Glutamatergic neuron (in vitro differentiated cells): ENCODE data around the gene IL34. TPM values are rescaled to one million over a fixed set of nuclear protein-coding genes. Genes with fewer than 3 reads are reported as not detected.

Source experiments
- DNase-seq: peaks from one replicate; pipeline ENCODE4 v3.0.0; 2022
- H3K27ac Mint-ChIP-seq: one replicate; pipeline ENCODE4 v1.8.0; 2020; ENCODE audit warnings: mild to moderate bottlenecking, mixed read lengths, inconsistent platforms; ENCODE audit not compliant: unreplicated experiment
- H3K27me3 Mint-ChIP-seq: one replicate; pipeline ENCODE4 v1.8.0; 2020; ENCODE audit warnings: mild to moderate bottlenecking, moderate library complexity, mixed read lengths, inconsistent platforms; ENCODE audit not compliant: unreplicated experiment
- H3K36me3 Mint-ChIP-seq: one replicate; pipeline ENCODE4 v1.8.0; 2020; ENCODE audit warnings: mild to moderate bottlenecking, mixed read lengths, inconsistent platforms; ENCODE audit not compliant: unreplicated experiment
- H3K4me1 Mint-ChIP-seq: one replicate; pipeline ENCODE4 v1.8.0; 2020; ENCODE audit warnings: mild to moderate bottlenecking, low read depth, mixed read lengths, inconsistent platforms; ENCODE audit not compliant: unreplicated experiment
- H3K4me3 Mint-ChIP-seq: one replicate; pipeline ENCODE4 v1.8.0; 2020; ENCODE audit warnings: mild to moderate bottlenecking, mixed read lengths, inconsistent platforms; ENCODE audit not compliant: unreplicated experiment
- H3K9me3 Mint-ChIP-seq: one replicate; pipeline ENCODE4 v1.8.0; 2020; ENCODE audit warnings: mild to moderate bottlenecking, moderate library complexity, mixed read lengths, inconsistent platforms; ENCODE audit not compliant: unreplicated experiment
- total RNA-seq: library from RNA; stranded (reverse); fragmentation: NEBNext Ultra II Directional; extraction: Animal tissue kit (Norgen Biotek cat#: 25700); gene quantifications from one replicate; pipeline ENCODE4 v1.2.1, GENCODE V29; 2021; ENCODE audit not compliant: unreplicated experiment
- TF ChIP-seq, protein P1 (sequence below): fragments of 200-600 bp; sonication (generic); IDR thresholded peaks from one replicate; pipeline ENCODE4 v1.5.0; 2021; ENCODE audit not compliant: partially characterized antibody, unreplicated experiment

The IL34 gene
- total RNA-seq, 1 donor from 2014 or later: 0.42 TPM

- no peaks in the 10 kb centered on the region for H3K36me3 Mint-ChIP-seq
- no peaks in the 10 kb centered on the region for H3K4me1 Mint-ChIP-seq
- no peak overlapping the region for H3K27ac Mint-ChIP-seq
- no peak overlapping the region for H3K4me3 Mint-ChIP-seq
- no peaks in the 10 kb centered on the region for H3K9me3 Mint-ChIP-seq
- TF ChIP-seq, protein P1, sequence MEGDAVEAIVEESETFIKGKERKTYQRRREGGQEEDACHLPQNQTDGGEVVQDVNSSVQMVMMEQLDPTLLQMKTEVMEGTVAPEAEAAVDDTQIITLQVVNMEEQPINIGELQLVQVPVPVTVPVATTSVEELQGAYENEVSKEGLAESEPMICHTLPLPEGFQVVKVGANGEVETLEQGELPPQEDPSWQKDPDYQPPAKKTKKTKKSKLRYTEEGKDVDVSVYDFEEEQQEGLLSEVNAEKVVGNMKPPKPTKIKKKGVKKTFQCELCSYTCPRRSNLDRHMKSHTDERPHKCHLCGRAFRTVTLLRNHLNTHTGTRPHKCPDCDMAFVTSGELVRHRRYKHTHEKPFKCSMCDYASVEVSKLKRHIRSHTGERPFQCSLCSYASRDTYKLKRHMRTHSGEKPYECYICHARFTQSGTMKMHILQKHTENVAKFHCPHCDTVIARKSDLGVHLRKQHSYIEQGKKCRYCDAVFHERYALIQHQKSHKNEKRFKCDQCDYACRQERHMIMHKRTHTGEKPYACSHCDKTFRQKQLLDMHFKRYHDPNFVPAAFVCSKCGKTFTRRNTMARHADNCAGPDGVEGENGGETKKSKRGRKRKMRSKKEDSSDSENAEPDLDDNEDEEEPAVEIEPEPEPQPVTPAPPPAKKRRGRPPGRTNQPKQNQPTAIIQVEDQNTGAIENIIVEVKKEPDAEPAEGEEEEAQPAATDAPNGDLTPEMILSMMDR: no peak
- DNase-seq: peak; percentile 23
- H3K27me3 Mint-ChIP-seq: peaks cover 4% of the 10 kb centered on the region
Observed at GRCh38 chr16:70675851-70676513, 29.6 kb downstream of the IL34 start.

- H3K9me3 Mint-ChIP-seq: no peaks in the 10 kb centered on the region
- no peak overlapping the region for H3K27ac Mint-ChIP-seq
- no peak overlapping the region for H3K4me3 Mint-ChIP-seq
- no peaks in the 10 kb centered on the region for H3K36me3 Mint-ChIP-seq
- no peak for DNase-seq
- no peaks in the 10 kb centered on the region for H3K4me1 Mint-ChIP-seq
- TF ChIP-seq, protein P1: no peak
- peaks cover 4% of the 10 kb centered on the region for H3K27me3 Mint-ChIP-seq
Observed at GRCh38 chr16:70676675-70677498, 30.5 kb downstream of the IL34 start.

DNA sequence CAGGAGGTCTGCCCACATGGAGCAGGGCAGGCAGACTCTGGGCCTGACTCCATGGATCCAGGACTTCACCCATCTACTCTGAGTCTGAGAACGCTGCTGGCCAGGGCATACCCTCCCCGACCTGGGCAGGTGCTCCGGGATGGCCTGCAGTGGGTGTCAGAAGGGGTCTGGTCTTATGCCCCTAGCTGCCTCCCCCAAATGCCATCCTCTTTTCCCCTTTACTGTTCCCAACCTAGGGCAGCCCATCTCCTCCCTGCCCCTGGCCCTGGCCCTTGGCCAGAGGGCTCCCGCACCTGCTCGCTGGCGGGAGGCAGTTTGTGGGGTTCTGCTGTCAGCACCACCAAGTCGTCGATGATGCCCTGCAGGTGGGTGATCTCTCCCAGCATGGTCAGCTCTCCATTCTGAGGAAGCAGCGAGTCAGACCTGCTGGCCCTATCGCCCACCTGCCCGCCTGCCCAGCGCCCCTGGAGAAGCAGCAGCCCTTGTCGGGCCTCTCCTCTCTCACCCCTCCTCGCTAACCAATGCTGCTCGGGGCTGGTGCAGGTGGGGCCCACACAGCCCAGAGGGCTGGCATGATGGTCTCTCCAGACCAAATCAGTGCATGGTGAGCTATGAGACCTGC is 31.3 kb downstream of the IL34 start:
- H3K36me3 Mint-ChIP-seq: no peaks in the 10 kb centered on the region
- no peak overlapping the region for H3K27ac Mint-ChIP-seq
- DNase-seq: peak; percentile 15
- no peaks in the 10 kb centered on the region for H3K9me3 Mint-ChIP-seq
- no peak overlapping the region for H3K4me3 Mint-ChIP-seq
- peaks cover 4% of the 10 kb centered on the region for H3K27me3 Mint-ChIP-seq
- H3K4me1 Mint-ChIP-seq: no peaks in the 10 kb centered on the region
- TF ChIP-seq, protein P1: no peak

DNA sequence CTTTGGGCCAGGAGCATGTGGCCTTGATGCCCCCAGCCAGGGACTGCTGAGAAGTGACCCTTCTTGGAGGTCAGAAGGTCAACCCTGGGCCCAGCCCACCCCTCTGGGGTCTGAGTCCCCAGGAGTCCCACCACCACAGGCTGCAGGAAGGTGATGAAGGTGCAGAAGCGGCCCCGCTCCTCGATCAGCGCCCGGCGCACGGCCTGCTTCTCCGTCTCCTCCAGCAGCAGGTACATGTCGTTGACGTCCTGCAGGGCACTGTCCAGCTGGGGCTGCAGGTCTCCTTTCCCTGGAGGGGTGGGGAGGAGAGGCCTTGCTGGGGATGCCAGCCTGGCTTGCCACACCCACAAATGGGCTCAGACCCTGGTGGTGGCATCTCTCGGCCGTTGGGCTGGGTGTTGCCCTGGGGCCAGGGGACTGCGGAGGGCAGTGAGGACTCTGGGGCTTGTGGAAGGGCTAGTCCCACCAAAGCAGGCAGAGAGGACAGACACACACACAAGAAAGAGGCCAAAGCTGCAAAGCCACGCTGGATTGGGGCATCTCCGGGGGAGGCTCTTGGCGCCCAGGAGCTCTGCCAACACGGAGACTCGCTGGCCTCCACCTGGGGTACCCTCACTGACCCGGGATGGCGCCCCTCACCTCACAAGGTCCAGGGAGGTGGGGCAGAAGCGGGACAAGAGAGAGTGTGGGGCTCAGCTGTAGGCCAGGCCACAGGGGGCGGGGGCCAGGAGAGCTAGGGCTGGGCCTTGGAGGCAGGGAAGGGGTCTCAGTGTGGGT is 31.9 kb downstream of the IL34 start:
- TF ChIP-seq, protein P1: no peak
- Mint-ChIP-seq H3K27ac (no peak overlapping the region), H3K4me1 (no peaks in the 10 kb centered on the region), H3K27me3 (peaks cover 4% of the 10 kb centered on the region), H3K4me3 (no peak overlapping the region), H3K9me3 (no peaks in the 10 kb centered on the region), H3K36me3 (no peaks in the 10 kb centered on the region)
- DNase-seq: no peak
